ENCODE results near the gene GLRX5.

- TF ChIP-seq CTCF (IDR thresholded peaks at IDR 0.05) (no peak), JUN (IDR thresholded peaks at IDR 0.05) (no peak), HDAC2 (IDR thresholded peaks at IDR 0.05) (no peak), MAX (IDR thresholded peaks at IDR 0.05) (no peak), ZC3H11A (IDR thresholded peaks at IDR 0.05) (no peak), POLR2A (IDR thresholded peaks at IDR 0.05; ENCODE audit: low read length) (no peak), CEBPB (IDR thresholded peaks at IDR 0.05) (no peak), RAD21 (conservative IDR thresholded peaks at IDR 0.05 in 1 of 2, IDR thresholded peaks at IDR 0.05 in 1 of 2) (no peak), NR3C1 (IDR thresholded peaks at IDR 0.05) (no peak)
Observed at GRCh38 chr14:95490138-95490509, 44.7 kb upstream of the GLRX5 start.
